Common myeloid progenitor, CD34-positive (primary cell): ENCODE data around the gene SSH2.
A peak's percentile ranks its signal among the peaks of the same experiment; 100 is the strongest.

ENCODE experiments used
- CTCF ChIA-PET: fragments of 350-600 bp; sonication (Branson Sonifier 250); formaldehyde crosslinking; loops from one replicate; lab custom pipeline; 2021; ENCODE audit warnings: antibody characterized with exemption; lab: Charles Lee
- POLR2A ChIA-PET: fragments of 350-600 bp; sonication (Branson Sonifier 250); formaldehyde crosslinking; loops from one replicate; lab custom pipeline; 2021; ENCODE audit warnings: antibody characterized with exemption; lab: Charles Lee
- DNase-seq, 3 donors: peaks; one replicate each; pipeline versions ENCODE4 v3.0.0 to v3.0.0-alpha.2; 2013
- H3K27ac ChIP-seq, 2 experiments: 1 replicate in 1 of 2; 2 replicates in 1 of 2; pipeline ENCODE4 v1.7.0; 2013; ENCODE audit warnings: inconsistent platforms in 2 of 2, low read length in 2 of 2, mild to moderate bottlenecking in 2 of 2, low read depth in 1 of 2, moderate library complexity in 1 of 2; ENCODE audit not compliant: severe bottlenecking in 2 of 2, insufficient read depth in 1 of 2, poor library complexity in 1 of 2
- H3K27me3 ChIP-seq, 5 experiments: replicated peaks in 2 of 5; 1 replicate in 3 of 5; 2 replicates in 2 of 5; pipeline versions ENCODE4 v1.6.1 to v1.7.0; 2013; ENCODE audit warnings: low read length in 4 of 5, mild to moderate bottlenecking in 2 of 5, moderate library complexity in 2 of 5, inconsistent platforms in 1 of 5; ENCODE audit not compliant: insufficient read depth in 5 of 5, control insufficient read depth in 4 of 5
- H3K36me3 ChIP-seq, 4 experiments: 1 replicate in 2 of 4; 2 replicates in 2 of 4; pipeline versions ENCODE4 v1.6.1 to v1.7.0; 2013; ENCODE audit warnings: low read length in 3 of 4, control low read depth in 1 of 4, mild to moderate bottlenecking in 1 of 4; ENCODE audit not compliant: control insufficient read depth in 4 of 4, insufficient read depth in 4 of 4
- H3K4me1 ChIP-seq, 4 experiments: 1 replicate in 3 of 4; 2 replicates in 1 of 4; pipeline versions ENCODE4 v1.6.1 to v1.7.1; 2013; ENCODE audit warnings: low read length in 3 of 4, mild to moderate bottlenecking in 3 of 4, control low read depth in 1 of 4, inconsistent platforms in 1 of 4, moderate library complexity in 1 of 4; ENCODE audit not compliant: control insufficient read depth in 4 of 4, insufficient read depth in 4 of 4; ENCODE audit errors: control extremely low read depth in 1 of 4
- H3K4me3 ChIP-seq, 7 experiments: 1 replicate in 4 of 7; 2 replicates in 3 of 7; pipeline versions ENCODE4 v1.5.1 to v1.7.0; 2013; ENCODE audit warnings: mild to moderate bottlenecking in 7 of 7, low read length in 6 of 7, moderate library complexity in 6 of 7, inconsistent platforms in 2 of 7, low read depth in 2 of 7, control low read depth in 1 of 7; ENCODE audit not compliant: insufficient read depth in 4 of 7, control insufficient read depth in 1 of 7; ENCODE audit errors: extremely low read depth in 1 of 7
- H3K9me3 ChIP-seq, 5 experiments: 1 replicate in 4 of 5; 2 replicates in 1 of 5; pipeline versions ENCODE4 v1.6.1 to v1.7.1; 2013; ENCODE audit warnings: low read length in 4 of 5, mild to moderate bottlenecking in 2 of 5, inconsistent platforms in 1 of 5, low read depth in 1 of 5, moderate library complexity in 1 of 5; ENCODE audit not compliant: control insufficient read depth in 4 of 5, insufficient read depth in 2 of 5; ENCODE audit errors: control extremely low read depth in 1 of 5
- WGBS: methylation state at CpG from one replicate; pipeline ENCODE4 v1.1.5; 2013; ENCODE audit not compliant: insufficient coverage; 5-methylcytosine and 5-hydroxymethylcytosine counted together

Gene SSH2

DNA sequence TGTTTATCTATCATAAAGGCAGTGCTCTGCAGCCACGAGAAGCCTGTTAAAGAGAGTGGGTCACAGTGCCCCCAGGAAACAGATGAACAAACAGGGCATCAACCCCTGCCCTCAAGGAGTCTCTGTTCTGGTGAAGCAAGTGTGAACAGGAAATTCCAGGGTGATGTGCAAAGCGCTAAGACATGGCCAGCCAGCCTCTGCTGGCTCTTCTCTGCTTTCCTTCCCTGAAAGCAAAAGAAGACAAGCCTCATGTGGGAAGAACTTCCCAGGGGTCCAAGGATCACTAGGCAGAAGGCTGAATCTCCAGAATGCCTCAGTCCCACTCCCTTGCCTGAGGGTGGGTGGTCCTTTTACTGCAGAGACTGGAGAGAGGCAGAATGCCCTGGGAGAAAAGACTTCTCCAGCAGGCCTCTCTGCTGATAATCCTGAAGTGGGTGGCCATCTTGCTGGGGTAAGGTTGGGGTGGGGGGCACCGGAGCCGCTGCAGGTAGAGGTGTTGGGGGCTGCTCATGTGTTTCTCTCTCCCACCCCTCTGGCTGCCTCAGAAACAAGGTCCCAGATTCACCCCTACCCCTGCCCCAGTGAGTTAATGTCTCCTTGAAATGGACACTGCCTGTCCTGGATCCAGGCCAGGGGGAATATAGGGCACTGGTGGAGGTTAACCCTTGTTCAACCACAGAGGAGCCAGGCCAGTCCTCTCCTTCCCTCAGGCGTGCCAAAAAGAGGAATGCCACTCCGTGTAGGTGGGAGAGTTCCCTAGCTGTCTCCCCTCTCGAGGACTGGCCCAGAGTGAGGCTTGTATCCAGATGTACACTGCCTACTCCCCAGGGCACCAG, 334.7 kb downstream of the SSH2 start:
- POLR2A ChIA-PET = no interaction called here
- 93% methylated on average over 6 of the region's 7 CpGs for WGBS
- no peak overlapping the region for H3K4me3 ChIP-seq

DNA sequence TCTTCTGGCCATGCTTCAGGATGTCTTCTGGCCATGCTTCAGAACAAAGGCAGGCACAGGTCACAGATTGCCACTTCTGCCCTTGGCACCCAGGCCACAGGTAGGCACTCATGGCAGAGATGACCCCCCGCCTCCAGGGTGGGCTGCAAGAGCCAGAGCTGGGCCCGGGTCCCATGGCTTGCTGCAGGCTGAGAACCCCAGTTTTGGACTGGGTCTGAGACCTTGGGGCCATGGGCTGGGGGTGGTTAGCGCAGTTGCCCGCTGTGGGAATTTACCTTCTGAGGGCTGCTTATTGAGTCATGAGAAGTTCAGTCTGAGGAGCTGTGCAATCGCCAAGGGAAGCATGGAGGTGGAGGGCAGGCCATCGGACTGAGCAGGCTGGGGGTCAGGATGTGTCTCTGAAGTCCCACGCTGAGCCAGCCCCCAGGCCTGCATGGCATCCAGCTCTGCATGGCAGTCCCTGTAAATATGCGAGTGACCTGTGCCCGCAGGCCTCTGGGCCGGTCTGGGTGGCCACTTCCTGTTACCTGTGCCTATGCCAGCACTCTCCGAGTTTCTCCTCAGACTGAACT, 335.4 kb downstream of the SSH2 start:
- Histone ChIP-seq H3K27ac (no peak overlapping the region), H3K4me1 (peaks cover 4 to 48% (median 46%) of the 10 kb centered on the region in 4 experiments), H3K27me3 (peaks cover 0 to 1% (median 0%) of the 10 kb centered on the region in 5 experiments), H3K9me3 (no peaks in the 10 kb centered on the region), H3K4me3 (peak overlapping the region in 3 of 7 experiments; percentile 67 to 90 (median 79)), H3K36me3 (no peaks in the 10 kb centered on the region)
- ChIA-PET POLR2A (interaction anchor here (0.6 to 1.0 kb wide), 2 partner anchors 18 to 259 kb away, joined by 3 to 4 read pairs; no protein-coding TSS in a partner anchor), CTCF (interaction anchor here (0.8 to 5.0 kb wide), 8 partner anchors 9 to 762 kb away, joined by 3 to 137 read pairs (median 7); no protein-coding TSS in a partner anchor)
- 97% methylated on average over 11 of the region's 11 CpGs for WGBS
- no peak for DNase-seq

More for the DNA sequence above, 334.7 kb downstream of the SSH2 start:
- no peak overlapping the region for H3K27ac ChIP-seq
- peaks cover 0 to 1% (median 0%) of the 10 kb centered on the region in 5 experiments for H3K27me3 ChIP-seq
- peaks cover 2 to 41% (median 39%) of the 10 kb centered on the region in 4 experiments for H3K4me1 ChIP-seq
- no peak for DNase-seq
- H3K9me3 ChIP-seq = no peaks in the 10 kb centered on the region
- CTCF ChIA-PET = interaction anchor here (1.1 to 5.0 kb wide), 6 partner anchors 15 to 498 kb away, joined by 3 to 137 read pairs (median 4); no protein-coding TSS in a partner anchor
- H3K36me3 ChIP-seq = no peaks in the 10 kb centered on the region

- Histone ChIP-seq H3K9me3 (no peaks in the 10 kb centered on the region), H3K27me3 (peaks cover 0 to 1% (median 0%) of the 10 kb centered on the region in 5 experiments), H3K4me3 (peak overlapping the region; percentile 44 to 90 (median 67)), H3K36me3 (no peaks in the 10 kb centered on the region), H3K27ac (no peak overlapping the region), H3K4me1 (peaks cover 4 to 49% (median 47%) of the 10 kb centered on the region in 4 experiments)
- DNase-seq = peak in 2 of 3 donors; percentile 60 to 68
- ChIA-PET CTCF (interaction anchor here (0.8 to 5.0 kb wide), 9 partner anchors 9 to 761 kb away, joined by 3 to 137 read pairs (median 8); no protein-coding TSS in a partner anchor), POLR2A (interaction anchor here (0.6 to 1.4 kb wide), 3 partner anchors 19 to 260 kb away, joined by 3 to 4 read pairs (median 3); partner anchors contain the start of gene ABHD15)
- WGBS = 2% methylated on average over 53 of the region's 64 CpGs
Measured at GRCh38 chr17:29593591-29594518, 336.2 kb downstream of the SSH2 start.

DNA sequence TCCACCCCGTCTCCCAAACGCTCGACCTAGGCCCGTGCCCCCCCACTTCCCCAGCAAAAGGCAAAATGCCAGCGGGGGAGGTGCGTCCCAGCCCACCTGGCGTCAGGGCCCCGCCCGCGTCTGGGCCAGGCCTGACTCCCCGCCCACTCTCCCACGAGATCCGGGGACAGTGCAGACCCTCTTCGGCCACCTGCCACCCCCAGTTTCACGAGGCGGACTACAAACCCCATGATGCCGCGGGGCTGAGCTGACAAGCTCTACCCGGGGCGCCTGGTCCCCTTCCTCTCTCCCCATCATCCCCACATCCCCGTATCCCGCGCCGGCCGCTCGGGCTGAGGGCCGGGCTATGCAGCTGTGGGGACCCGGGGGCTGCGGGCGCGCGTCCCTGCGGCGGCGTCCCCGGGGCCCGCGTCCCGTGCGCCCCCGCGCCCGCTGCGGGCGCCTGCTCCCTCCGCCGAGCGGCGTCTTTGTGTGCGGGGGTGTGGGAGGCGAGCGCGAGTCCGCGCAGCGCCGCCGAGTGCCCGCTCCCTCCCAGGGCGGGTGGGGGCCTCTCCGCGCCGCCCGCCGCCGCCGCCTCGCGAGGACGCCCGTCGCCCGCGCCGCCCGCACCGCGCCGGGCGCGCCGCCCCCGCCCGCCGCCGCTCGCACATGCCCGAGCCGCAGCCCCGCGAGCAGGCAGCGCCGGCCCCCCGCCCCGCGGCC, 337.0 kb downstream of the SSH2 start, which contains the start of gene ANKRD13B:
Gene ANKRD13B (plus strand): TSS at position 283 of the 702 bp plus-strand sequence. CDS start 490 bp downstream, outside the sequence.
- under 1% methylated on average over 56 of the region's 96 CpGs for WGBS
- Histone ChIP-seq H3K9me3 (no peaks in the 10 kb centered on the region), H3K27me3 (peaks cover 0 to 1% (median 0%) of the 10 kb centered on the region in 5 experiments), H3K4me3 (peak within 1 kb of the TSS; percentile 59 to 90 (median 67)), H3K27ac (no peak within 1 kb of the TSS), H3K4me1 (peaks cover 4 to 57% (median 56%) of the 10 kb centered on the region in 4 experiments), H3K36me3 (no peaks in the 10 kb centered on the region)
- ChIA-PET CTCF (interaction anchor here (1.0 to 5.0 kb wide), 9 partner anchors 8 to 184 kb away, joined by 4 to 137 read pairs (median 8); no protein-coding TSS in a partner anchor), POLR2A (interaction anchor here (1.4 kb wide), 1 partner anchor 26 kb away, joined by 3 read pairs; the partner anchor contains the start of gene ABHD15)
- DNase-seq = peak in 2 of 3 donors; percentile 21 to 50

GRCh38 chr17:29591737-29592608, 338.1 kb downstream of the SSH2 start:
- Histone ChIP-seq H3K4me1 (peaks cover 4 to 68% (median 66%) of the 10 kb centered on the region in 4 experiments), H3K27me3 (peaks cover 0 to 1% (median 0%) of the 10 kb centered on the region in 5 experiments), H3K27ac (no peak overlapping the region), H3K36me3 (no peaks in the 10 kb centered on the region), H3K9me3 (no peaks in the 10 kb centered on the region), H3K4me3 (peak overlapping the region in 5 of 7 experiments; percentile 30 to 90 (median 73))
- ChIA-PET CTCF (interaction anchor here (0.7 to 5.0 kb wide), 12 partner anchors 9 to 222 kb away, joined by 3 to 137 read pairs (median 5); no protein-coding TSS in a partner anchor), POLR2A (interaction anchor here (0.9 to 1.4 kb wide), 3 partner anchors 22 to 26 kb away, joined by 3 to 6 read pairs (median 3); partner anchors contain the start of gene ABHD15)
- peak; percentile 76 to 80 (median 79) for DNase-seq
- 56% methylated on average over 7 of the region's 25 CpGs for WGBS
